DOHH2 (cell line): Measurements from ENCODE around the gene RAB37.

ENCODE experiments used
- EZH2phosphoT487 ChIP-seq: fragments of 200-600 bp; sonication (generic); IDR thresholded peaks from 2 replicates; pipeline ENCODE4 v1.6.1; 2017; ENCODE audit warnings: borderline replicate concordance, mild to moderate bottlenecking, antibody characterized with exemption, low read length, moderate library complexity, mixed read lengths
- TF ChIP-seq, protein P1 (sequence below): fragments of 200-600 bp; sonication (generic); IDR thresholded peaks from one replicate; pipeline ENCODE4 v1.5.1; 2014; ENCODE audit warnings: antibody characterized with exemption, mild to moderate bottlenecking, low read depth, low read length; ENCODE audit not compliant: poor library complexity, severe bottlenecking

- TF ChIP-seq, protein P1, sequence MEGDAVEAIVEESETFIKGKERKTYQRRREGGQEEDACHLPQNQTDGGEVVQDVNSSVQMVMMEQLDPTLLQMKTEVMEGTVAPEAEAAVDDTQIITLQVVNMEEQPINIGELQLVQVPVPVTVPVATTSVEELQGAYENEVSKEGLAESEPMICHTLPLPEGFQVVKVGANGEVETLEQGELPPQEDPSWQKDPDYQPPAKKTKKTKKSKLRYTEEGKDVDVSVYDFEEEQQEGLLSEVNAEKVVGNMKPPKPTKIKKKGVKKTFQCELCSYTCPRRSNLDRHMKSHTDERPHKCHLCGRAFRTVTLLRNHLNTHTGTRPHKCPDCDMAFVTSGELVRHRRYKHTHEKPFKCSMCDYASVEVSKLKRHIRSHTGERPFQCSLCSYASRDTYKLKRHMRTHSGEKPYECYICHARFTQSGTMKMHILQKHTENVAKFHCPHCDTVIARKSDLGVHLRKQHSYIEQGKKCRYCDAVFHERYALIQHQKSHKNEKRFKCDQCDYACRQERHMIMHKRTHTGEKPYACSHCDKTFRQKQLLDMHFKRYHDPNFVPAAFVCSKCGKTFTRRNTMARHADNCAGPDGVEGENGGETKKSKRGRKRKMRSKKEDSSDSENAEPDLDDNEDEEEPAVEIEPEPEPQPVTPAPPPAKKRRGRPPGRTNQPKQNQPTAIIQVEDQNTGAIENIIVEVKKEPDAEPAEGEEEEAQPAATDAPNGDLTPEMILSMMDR: no peak
- TF ChIP-seq EZH2phosphoT487: no peak
Observed at GRCh38 chr17:74763565-74764387, 26.7 kb downstream of the RAB37 start.
